SK-N-SH (cell line): Measurements from ENCODE around the gene NRARP. TPM values are rescaled to one million over a fixed set of nuclear protein-coding genes. Genes with fewer than 3 reads are reported as not detected.

Source experiments
- CTCF ChIA-PET: fragments of 300-600, 350-600 bp; formaldehyde crosslinking; extraction: SDS; loops from one replicate; lab custom pipeline; 2021; lab: Yijun Ruan, JAX
- POLR2A ChIA-PET: fragments of 350-600 bp; sonication (Branson Sonifier 250); formaldehyde crosslinking; extraction: SDS; loops from one replicate; lab custom pipeline; 2020; ENCODE audit warnings: antibody characterized with exemption, inconsistent platforms; lab: Yijun Ruan, JAX
- DNase-seq: peaks from one replicate; pipeline ENCODE4 v3.0.0; 2012
- H2AFZ ChIP-seq: fragments of 200-600 bp; sonication (generic); 2 replicates; pipeline ENCODE4 v1.8.1; 2016; ENCODE audit warnings: antibody characterized with exemption, mild to moderate bottlenecking, low read depth
- H3F3A ChIP-seq: fragments of 200-600 bp; sonication (generic); replicated peaks from 2 replicates; pipeline ENCODE3; 2016; ENCODE audit warnings: antibody characterized with exemption, mild to moderate bottlenecking; ENCODE audit not compliant: insufficient read depth
- H3K27ac ChIP-seq, 2 experiments: fragments of 200-500 bp in 1 of 2; fragments of 200-600 bp in 1 of 2; sonication (Bioruptor generic) in 1 of 2; sonication (generic), shearing (Covaris generic) in 1 of 2; 2 replicates each; pipeline versions ENCODE4 v1.5.1 to v1.6.1; 2014 to 2016; ENCODE audit warnings: low read depth in 2 of 2, inconsistent platforms in 1 of 2, low read length in 1 of 2, mild to moderate bottlenecking in 1 of 2, mixed read lengths in 1 of 2
- H3K27me3 ChIP-seq: fragments of 200-600 bp; sonication (generic), shearing (Covaris generic); 2 replicates; pipeline ENCODE4 v1.6.1; 2016; ENCODE audit warnings: mixed run types; ENCODE audit not compliant: insufficient read depth
- H3K36me3 ChIP-seq, 2 experiments: fragments of 200-500 bp in 1 of 2; fragments of 200-600 bp in 1 of 2; sonication (Bioruptor generic) in 1 of 2; sonication (generic) in 1 of 2; replicated peaks in 1 of 2; 2 replicates each; pipeline versions ENCODE3 to v1.5.1; 2014 to 2016; ENCODE audit warnings: low read length in 1 of 2, mild to moderate bottlenecking in 1 of 2; ENCODE audit not compliant: insufficient read depth in 2 of 2, control insufficient read depth in 1 of 2
- H3K4me1 ChIP-seq, 2 experiments: fragments of 200-500 bp in 1 of 2; fragments of 200-600 bp in 1 of 2; sonication (Bioruptor generic) in 1 of 2; sonication (generic), shearing (Covaris generic) in 1 of 2; 2 replicates each; pipeline versions ENCODE4 v1.5.1 to v1.6.1; 2014 to 2016; ENCODE audit warnings: low read depth in 1 of 2, low read length in 1 of 2, mixed run types in 1 of 2; ENCODE audit not compliant: insufficient read depth in 2 of 2, control insufficient read depth in 1 of 2
- H3K4me2 ChIP-seq: fragments of 200-600 bp; sonication (generic), shearing (Covaris generic); 2 replicates; pipeline ENCODE4 v1.6.1; 2017; ENCODE audit warnings: mixed run types
- H3K4me3 ChIP-seq, 2 experiments: fragments of 200-500 bp in 1 of 2; fragments of 200-600 bp in 1 of 2; sonication (Bioruptor generic) in 1 of 2; sonication (generic), shearing (Covaris generic) in 1 of 2; 2 replicates each; pipeline versions ENCODE4 v1.5.1 to v1.8.1; 2014 to 2016; ENCODE audit warnings: low read depth in 2 of 2, inconsistent platforms in 1 of 2, low read length in 1 of 2, mild to moderate bottlenecking in 1 of 2, mixed read lengths in 1 of 2, moderate library complexity in 1 of 2
- H3K79me2 ChIP-seq: fragments of 200-600 bp; sonication (generic); 2 replicates; pipeline ENCODE4 v1.8.1; 2017; ENCODE audit warnings: mild to moderate bottlenecking; ENCODE audit not compliant: insufficient read depth
- H3K9ac ChIP-seq: fragments of 200-600 bp; sonication (generic); 2 replicates; pipeline ENCODE4 v1.6.1; 2017; ENCODE audit warnings: mixed run types
- H3K9me2 ChIP-seq: fragments of 200-600 bp; sonication (generic); 2 replicates; pipeline ENCODE4 v1.6.1; 2017; ENCODE audit warnings: mixed run types
- H3K9me3 ChIP-seq: fragments of 200-600 bp; sonication (generic); 2 replicates; pipeline ENCODE4 v1.6.1; 2017; ENCODE audit warnings: mixed run types, mild to moderate bottlenecking, moderate library complexity
- H4K20me1 ChIP-seq: fragments of 200-600 bp; sonication (generic); 2 replicates; pipeline ENCODE4 v1.6.1; 2017; ENCODE audit warnings: mild to moderate bottlenecking, mixed run types; ENCODE audit not compliant: insufficient read depth
- CHD2 ChIP-seq: fragments of 150-350 bp; IDR thresholded peaks from 2 replicates; pipeline ENCODE4 v1.6.1; 2018; ENCODE audit warnings: low read length; ENCODE audit not compliant: partially characterized antibody
- EP300 ChIP-seq, 2 experiments: IDR thresholded peaks; 2 replicates each; pipeline versions ENCODE4 v1.4.0 to v1.6.1; 2012; ENCODE audit warnings: borderline replicate concordance in 1 of 2, low read depth in 1 of 2, low read length in 1 of 2
- EZH2phosphoT487 ChIP-seq: fragments of 200-600 bp; sonication (generic); IDR thresholded peaks from 2 replicates; pipeline ENCODE4 v1.6.1; 2017; ENCODE audit warnings: low read depth, mixed run types, mild to moderate bottlenecking, antibody characterized with exemption, moderate library complexity, borderline replicate concordance
- FOSL2 ChIP-seq: IDR thresholded peaks from 2 replicates; pipeline ENCODE4 v1.4.0; 2012; ENCODE audit warnings: low read depth, mild to moderate bottlenecking, moderate library complexity, borderline replicate concordance
- FOXJ3 ChIP-seq: sonication (generic); formaldehyde crosslinking; IDR thresholded peaks from 2 replicates; pipeline ENCODE4 v1.5.1; 2020; ENCODE audit warnings: mild to moderate bottlenecking, missing genetic modification reagents
- GATA2 ChIP-seq: sonication (generic); formaldehyde crosslinking; IDR thresholded peaks from 2 replicates; pipeline ENCODE4 v1.5.0; 2020; ENCODE audit warnings: mild to moderate bottlenecking, missing genetic modification reagents
- IRF3 ChIP-seq: fragments of 150-350 bp; IDR thresholded peaks from 2 replicates; pipeline ENCODE4 v1.6.1; 2016; ENCODE audit warnings: mild to moderate bottlenecking, low read depth, low read length
- JUND ChIP-seq: IDR thresholded peaks from 2 replicates; pipeline ENCODE4 v1.4.0; 2012
- NRF1 ChIP-seq: IDR thresholded peaks from 2 replicates; pipeline ENCODE4 v1.6.1; 2012; ENCODE audit warnings: low read depth, mild to moderate bottlenecking, low read length
- PBX3 ChIP-seq: IDR thresholded peaks from 2 replicates; pipeline ENCODE4; 2012
- POLR2AphosphoS5 ChIP-seq: IDR thresholded peaks from 2 replicates; pipeline ENCODE4 v1.6.1; 2012; ENCODE audit warnings: low read depth, low read length
- RAD21 ChIP-seq: IDR thresholded peaks from 2 replicates; pipeline ENCODE4 v1.6.1; 2012; ENCODE audit warnings: mild to moderate bottlenecking, low read length
- SMC3 ChIP-seq: IDR thresholded peaks from 2 replicates; pipeline ENCODE4 v1.6.1; 2012; ENCODE audit warnings: low read depth, low read length, improper control_type of control experiment
- TAF1 ChIP-seq: IDR thresholded peaks from 2 replicates; pipeline ENCODE4 v1.6.1; 2012; ENCODE audit warnings: low read depth, mild to moderate bottlenecking, low read length, moderate library complexity, borderline replicate concordance
- TCF12 ChIP-seq: IDR thresholded peaks from 2 replicates; pipeline ENCODE4 v1.4.0; 2012
- USF2 ChIP-seq: fragments of 150-350 bp; IDR thresholded peaks from 2 replicates; pipeline ENCODE4 v1.6.1; 2017; ENCODE audit warnings: antibody characterized with exemption, low read length, low read depth, borderline replicate concordance
- WGBS: methylation state at CpG from one replicate; pipeline ENCODE4 v1.1.6; 2017; ENCODE audit warnings: low lambda C conversion rate; 5-methylcytosine and 5-hydroxymethylcytosine counted together
- polyA plus RNA-seq, 3 experiments: library from polyadenylated mRNA; depleted of rRNA; stranded (reverse); fragments of >200 nt; gene quantifications; 2 replicates each; pipeline ENCODE4 v1.2.3, GENCODE V29; 2012
- TF ChIP-seq, protein P1 (sequence below): IDR thresholded peaks from 2 replicates; pipeline ENCODE4 v1.4.0; 2012; ENCODE audit warnings: low read depth
- TF ChIP-seq, protein P2 (sequence below): fragments of 200-600 bp; sonication (generic); IDR thresholded peaks from 2 replicates; pipeline ENCODE4 v1.6.1; 2017; ENCODE audit warnings: antibody characterized with exemption, mild to moderate bottlenecking, moderate library complexity

NRARP gene
- polyA plus RNA-seq, 1 of the 3 experiments (the other 2 are of a cell fraction): 3.9 TPM

- TF ChIP-seq PBX3 (no peak), TCF12 (no peak), IRF3 (no peak), NRF1 (no peak)
- TF ChIP-seq, protein P1, sequence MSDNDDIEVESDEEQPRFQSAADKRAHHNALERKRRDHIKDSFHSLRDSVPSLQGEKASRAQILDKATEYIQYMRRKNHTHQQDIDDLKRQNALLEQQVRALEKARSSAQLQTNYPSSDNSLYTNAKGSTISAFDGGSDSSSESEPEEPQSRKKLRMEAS: no peak
- TF ChIP-seq, all 33 proteins: peak for 0
These were observed 9.3 kb upstream of the NRARP start (continued) for GRCh38 chr9:137311171-137311985.

- TF ChIP-seq EP300 (IDR thresholded peaks at IDR 0.05; ENCODE audit: borderline replicate concordance in 1 of 2, low read depth in 1 of 2, low read length in 1 of 2) (no peak), EZH2phosphoT487 (no peak), USF2 (no peak), POLR2AphosphoS5 (no peak), TAF1 (no peak), CHD2 (no peak), JUND (no peak), RAD21 (no peak), PBX3 (no peak), FOXJ3 (CRISPR knock-in tag) (no peak), FOSL2 (no peak), IRF3 (no peak), GATA2 (CRISPR knock-in tag) (no peak), SMC3 (no peak)
- TF ChIP-seq, protein P2, sequence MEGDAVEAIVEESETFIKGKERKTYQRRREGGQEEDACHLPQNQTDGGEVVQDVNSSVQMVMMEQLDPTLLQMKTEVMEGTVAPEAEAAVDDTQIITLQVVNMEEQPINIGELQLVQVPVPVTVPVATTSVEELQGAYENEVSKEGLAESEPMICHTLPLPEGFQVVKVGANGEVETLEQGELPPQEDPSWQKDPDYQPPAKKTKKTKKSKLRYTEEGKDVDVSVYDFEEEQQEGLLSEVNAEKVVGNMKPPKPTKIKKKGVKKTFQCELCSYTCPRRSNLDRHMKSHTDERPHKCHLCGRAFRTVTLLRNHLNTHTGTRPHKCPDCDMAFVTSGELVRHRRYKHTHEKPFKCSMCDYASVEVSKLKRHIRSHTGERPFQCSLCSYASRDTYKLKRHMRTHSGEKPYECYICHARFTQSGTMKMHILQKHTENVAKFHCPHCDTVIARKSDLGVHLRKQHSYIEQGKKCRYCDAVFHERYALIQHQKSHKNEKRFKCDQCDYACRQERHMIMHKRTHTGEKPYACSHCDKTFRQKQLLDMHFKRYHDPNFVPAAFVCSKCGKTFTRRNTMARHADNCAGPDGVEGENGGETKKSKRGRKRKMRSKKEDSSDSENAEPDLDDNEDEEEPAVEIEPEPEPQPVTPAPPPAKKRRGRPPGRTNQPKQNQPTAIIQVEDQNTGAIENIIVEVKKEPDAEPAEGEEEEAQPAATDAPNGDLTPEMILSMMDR: no peak
- Histone ChIP-seq H3K9me2 (no peaks in the 10 kb centered on the region), H3F3A (no peaks in the 10 kb centered on the region), H3K4me1 (peaks cover 0 to 4% of the 10 kb centered on the region in 2 experiments; a peak in 1 of 4 replicates), H3K4me2 (no peak overlapping the region), H3K79me2 (no peaks in the 10 kb centered on the region), H3K9me3 (no peaks in the 10 kb centered on the region), H3K4me3 (no peak overlapping the region), H3K36me3 (no peaks in the 10 kb centered on the region), H3K9ac (no peak overlapping the region), H4K20me1 (no peaks in the 10 kb centered on the region), H2AFZ (no peak overlapping the region), H3K27ac (no peak overlapping the region), H3K27me3 (no peaks in the 10 kb centered on the region)
- POLR2A ChIA-PET: interaction anchor here (1.2 kb wide), 1 partner anchor 77 kb away, joined by 3 read pairs; no protein-coding TSS in a partner anchor
- peak; percentile 36 for DNase-seq
- WGBS: 88% methylated on average over 11 of the region's 20 CpGs
- CTCF ChIA-PET: interaction anchor here (1.1 to 1.4 kb wide), 2 partner anchors 9 to 112 kb away, joined by 3 to 4 read pairs; partner anchors contain the start of genes EXD3 and NRARP
These were observed 8.3 kb upstream of the NRARP start for GRCh38 chr9:137310189-137311052.
